Thoracic aorta (tissue), 2 donors: Measurements from ENCODE around the gene CYB5R4. TPM values are rescaled to one million over a fixed set of nuclear protein-coding genes. Genes with fewer than 3 reads are reported as not detected.

Experiments used
- ATAC-seq: fragments of 150-250 bp; one replicate; pipeline ENCODE4 v1.8.0; 2017; ENCODE audit warnings: low read depth; ENCODE audit not compliant: insufficient number of reproducible peaks, low FRiP score
- DNase-seq: peaks from one replicate; pipeline ENCODE4 v3.0.0-alpha.2; 2020; ENCODE audit warnings: low spot score
- H3K27ac ChIP-seq, 2 donors: fragments of 200-600 bp; sonication (generic); 1 replicate in 1 of 2; 2 replicates in 1 of 2; pipeline ENCODE4 v1.5.1; 2016; ENCODE audit warnings: mild to moderate bottlenecking in 2 of 2, moderate library complexity in 2 of 2
- H3K27me3 ChIP-seq: fragments of 200-600 bp; sonication (generic); replicated peaks from 2 replicates; pipeline ENCODE4 v1.6.0; 2016; ENCODE audit warnings: mild to moderate bottlenecking; ENCODE audit not compliant: insufficient read depth
- H3K36me3 ChIP-seq: fragments of 200-600 bp; sonication (generic); one replicate; pipeline ENCODE4 v1.5.1; 2016
- H3K4me1 ChIP-seq, 2 donors: fragments of 200-600 bp; sonication (generic); 1 replicate in 1 of 2; 2 replicates in 1 of 2; pipeline versions ENCODE4 v1.5.1 to v1.6.0; 2016; ENCODE audit warnings: low read depth in 2 of 2, mild to moderate bottlenecking in 1 of 2; ENCODE audit not compliant: control insufficient read depth in 1 of 2
- H3K4me3 ChIP-seq: fragments of 200-600 bp; sonication (generic); 2 replicates; pipeline ENCODE4 v1.5.1; 2016; ENCODE audit warnings: mild to moderate bottlenecking
- H3K9me3 ChIP-seq: fragments of 200-600 bp; sonication (generic); 2 replicates; pipeline ENCODE4 v1.5.1; 2016
- total RNA-seq, 2 donors: library from RNA; depleted of rRNA; stranded (reverse); fragments of >200 nt; gene quantifications; one replicate each; pipeline versions ENCODE4 v1.1.0 to v1.2.3, GENCODE V29; 2016
- TF ChIP-seq, protein P1 (sequence below): fragments of 200-600 bp; sonication (generic); IDR thresholded peaks from one replicate; pipeline ENCODE4 v1.5.1; 2019; ENCODE audit warnings: antibody characterized with exemption

Gene CYB5R4
- total RNA-seq, 2 donors from 2014 or later = 9.1 to 16.2 TPM

DNA sequence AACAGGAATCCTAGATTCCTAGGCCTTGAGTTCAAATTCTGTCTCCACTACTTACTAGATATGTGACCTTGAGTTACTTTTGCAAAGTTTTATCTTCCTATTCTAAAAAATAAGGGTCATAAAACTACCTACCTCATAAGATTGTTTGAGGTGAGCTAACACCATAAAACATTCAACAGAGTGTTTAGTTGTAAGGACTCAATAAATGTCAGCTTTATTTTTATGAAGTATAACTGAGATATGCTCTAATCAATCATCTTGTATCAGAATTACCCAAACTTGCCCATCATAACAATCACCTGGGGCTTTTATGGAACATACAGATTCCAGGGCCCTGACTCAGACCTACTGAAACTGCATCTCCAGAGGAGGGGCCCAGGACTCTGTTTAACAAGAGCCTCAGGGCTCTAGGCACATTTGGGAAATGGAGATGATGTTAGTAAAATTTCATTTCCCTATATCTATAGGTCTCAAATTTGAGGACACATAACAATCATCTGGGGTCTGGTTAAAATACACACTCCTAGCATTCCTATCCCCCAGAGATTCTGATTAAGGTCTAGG, 138.6 kb downstream of the CYB5R4 start:
- Histone ChIP-seq H3K27ac (no peak overlapping the region), H3K9me3 (no peaks in the 10 kb centered on the region), H3K4me1 (no peaks in the 10 kb centered on the region), H3K27me3 (no peaks in the 10 kb centered on the region), H3K36me3 (no peaks in the 10 kb centered on the region), H3K4me3 (no peak overlapping the region)
- TF ChIP-seq, protein P1, sequence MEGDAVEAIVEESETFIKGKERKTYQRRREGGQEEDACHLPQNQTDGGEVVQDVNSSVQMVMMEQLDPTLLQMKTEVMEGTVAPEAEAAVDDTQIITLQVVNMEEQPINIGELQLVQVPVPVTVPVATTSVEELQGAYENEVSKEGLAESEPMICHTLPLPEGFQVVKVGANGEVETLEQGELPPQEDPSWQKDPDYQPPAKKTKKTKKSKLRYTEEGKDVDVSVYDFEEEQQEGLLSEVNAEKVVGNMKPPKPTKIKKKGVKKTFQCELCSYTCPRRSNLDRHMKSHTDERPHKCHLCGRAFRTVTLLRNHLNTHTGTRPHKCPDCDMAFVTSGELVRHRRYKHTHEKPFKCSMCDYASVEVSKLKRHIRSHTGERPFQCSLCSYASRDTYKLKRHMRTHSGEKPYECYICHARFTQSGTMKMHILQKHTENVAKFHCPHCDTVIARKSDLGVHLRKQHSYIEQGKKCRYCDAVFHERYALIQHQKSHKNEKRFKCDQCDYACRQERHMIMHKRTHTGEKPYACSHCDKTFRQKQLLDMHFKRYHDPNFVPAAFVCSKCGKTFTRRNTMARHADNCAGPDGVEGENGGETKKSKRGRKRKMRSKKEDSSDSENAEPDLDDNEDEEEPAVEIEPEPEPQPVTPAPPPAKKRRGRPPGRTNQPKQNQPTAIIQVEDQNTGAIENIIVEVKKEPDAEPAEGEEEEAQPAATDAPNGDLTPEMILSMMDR = no peak
- DNase-seq (no peak), ATAC-seq (no peak)

DNA sequence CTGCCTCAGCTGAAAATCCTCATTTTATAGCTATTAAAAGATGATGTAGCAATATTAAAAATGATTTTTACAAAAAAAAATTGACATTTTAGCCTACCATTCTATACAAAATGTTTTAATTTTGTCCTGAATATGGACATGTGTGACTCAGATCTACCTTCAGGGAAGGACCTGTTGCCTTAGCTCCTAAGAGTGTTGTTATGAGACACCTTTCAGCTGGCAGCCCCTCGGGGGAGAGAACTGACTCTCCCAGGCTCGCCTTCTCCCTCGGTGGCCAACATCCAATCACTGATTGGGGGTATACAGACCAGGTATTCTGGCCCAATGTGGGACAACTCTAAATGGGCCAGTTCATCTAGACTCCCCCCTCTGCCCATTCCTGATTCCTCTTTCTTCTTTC, 141.6 kb downstream of the CYB5R4 start:
- no peaks in the 10 kb centered on the region for H3K4me1 ChIP-seq
- no peaks in the 10 kb centered on the region for H3K27me3 ChIP-seq
- H3K4me3 ChIP-seq = no peak overlapping the region
- DNase-seq = no peak
- ATAC-seq = no peak
- no peak overlapping the region for H3K27ac ChIP-seq
- no peaks in the 10 kb centered on the region for H3K9me3 ChIP-seq
- TF ChIP-seq, protein P1 = no peak
- no peaks in the 10 kb centered on the region for H3K36me3 ChIP-seq

DNA sequence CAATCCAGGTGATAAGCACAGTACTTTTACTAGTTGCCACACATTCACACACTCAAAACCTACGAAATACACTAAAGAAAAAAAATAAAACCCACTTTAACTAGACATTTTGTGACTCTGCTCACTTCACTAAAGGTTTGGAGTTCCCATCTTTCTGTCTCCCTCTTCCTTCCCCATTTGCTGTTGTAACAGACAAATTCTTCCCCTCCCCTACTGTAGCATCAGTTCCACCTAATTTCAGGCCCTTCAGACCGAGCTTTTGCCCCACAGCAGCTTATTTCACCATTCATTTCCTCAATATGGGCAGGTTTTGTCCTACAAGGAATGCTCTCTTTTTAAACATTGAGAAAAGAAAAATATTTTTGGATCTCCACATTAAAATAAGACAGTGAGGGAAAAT, 142.7 kb downstream of the CYB5R4 start:
- no peaks in the 10 kb centered on the region for H3K27me3 ChIP-seq
- H3K4me3 ChIP-seq = no peak overlapping the region
- DNase-seq (no peak), ATAC-seq (no peak)
- no peak overlapping the region for H3K27ac ChIP-seq
- no peaks in the 10 kb centered on the region for H3K36me3 ChIP-seq
- TF ChIP-seq, protein P1 = no peak
- no peaks in the 10 kb centered on the region for H3K4me1 ChIP-seq
- no peaks in the 10 kb centered on the region for H3K9me3 ChIP-seq

DNA sequence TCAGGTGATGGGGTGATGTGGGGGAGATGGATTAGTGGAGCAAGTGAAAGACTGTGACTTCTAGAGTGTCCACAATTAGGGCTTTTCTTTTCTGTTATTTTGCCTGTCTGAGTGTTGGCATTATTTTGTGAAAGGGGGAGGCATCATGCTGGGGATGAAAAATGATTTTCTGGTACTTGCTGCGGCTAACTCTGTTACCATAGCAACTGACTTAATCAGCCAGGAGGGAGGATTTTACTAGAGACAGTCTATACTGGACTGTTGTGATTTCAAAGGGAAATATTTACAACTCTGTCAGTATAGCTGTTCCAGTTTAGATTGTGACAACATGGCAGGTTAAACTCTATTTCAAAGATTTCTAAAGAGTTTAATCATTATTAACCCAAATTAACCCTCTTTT, 143.6 kb downstream of the CYB5R4 start:
- Histone ChIP-seq H3K4me3 (no peak overlapping the region), H3K27me3 (no peaks in the 10 kb centered on the region), H3K36me3 (no peaks in the 10 kb centered on the region), H3K27ac (no peak overlapping the region), H3K9me3 (no peaks in the 10 kb centered on the region), H3K4me1 (no peaks in the 10 kb centered on the region)
- TF ChIP-seq, protein P1 = no peak
- no peak for ATAC-seq
- no peak for DNase-seq

DNA sequence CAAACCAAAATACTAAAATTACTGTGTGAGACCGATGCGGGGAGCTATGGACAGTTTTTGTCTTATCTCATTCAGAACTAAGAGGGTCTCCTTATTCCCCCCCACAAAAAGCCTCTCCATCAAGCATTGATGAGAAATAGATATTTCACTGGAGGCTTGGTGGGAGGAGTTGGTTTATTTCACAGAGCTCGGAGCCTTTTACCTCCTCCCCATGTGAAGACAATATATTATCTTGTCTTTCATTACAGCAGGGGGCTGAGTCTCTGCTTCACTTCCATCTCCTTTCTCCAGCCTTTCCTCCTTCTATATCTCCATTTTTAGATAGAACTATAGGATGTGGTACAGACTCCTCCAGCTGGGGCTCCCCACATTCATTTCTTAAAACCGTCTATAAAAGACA, 144.2 kb downstream of the CYB5R4 start:
- TF ChIP-seq, protein P1 = no peak
- Histone ChIP-seq H3K27me3 (no peaks in the 10 kb centered on the region), H3K4me1 (no peaks in the 10 kb centered on the region), H3K27ac (no peak overlapping the region), H3K9me3 (no peaks in the 10 kb centered on the region), H3K4me3 (no peak overlapping the region), H3K36me3 (no peaks in the 10 kb centered on the region)
- ATAC-seq (no peak), DNase-seq (no peak)
